PC-9 (cell line): ENCODE results near the gene SYNPO.

Source experiments
- EZH2 ChIP-seq: fragments of 200-600 bp; sonication (generic); IDR thresholded peaks from 2 replicates; pipeline ENCODE4 v1.8.0; 2017; ENCODE audit warnings: antibody characterized with exemption, low read depth
- TF ChIP-seq, protein P1 (sequence below): fragments of 200-600 bp; sonication (generic); conservative IDR thresholded peaks from 2 replicates; pipeline ENCODE4 v1.6.1; 2017; ENCODE audit warnings: mixed run types, antibody characterized with exemption, mild to moderate bottlenecking, moderate library complexity

DNA sequence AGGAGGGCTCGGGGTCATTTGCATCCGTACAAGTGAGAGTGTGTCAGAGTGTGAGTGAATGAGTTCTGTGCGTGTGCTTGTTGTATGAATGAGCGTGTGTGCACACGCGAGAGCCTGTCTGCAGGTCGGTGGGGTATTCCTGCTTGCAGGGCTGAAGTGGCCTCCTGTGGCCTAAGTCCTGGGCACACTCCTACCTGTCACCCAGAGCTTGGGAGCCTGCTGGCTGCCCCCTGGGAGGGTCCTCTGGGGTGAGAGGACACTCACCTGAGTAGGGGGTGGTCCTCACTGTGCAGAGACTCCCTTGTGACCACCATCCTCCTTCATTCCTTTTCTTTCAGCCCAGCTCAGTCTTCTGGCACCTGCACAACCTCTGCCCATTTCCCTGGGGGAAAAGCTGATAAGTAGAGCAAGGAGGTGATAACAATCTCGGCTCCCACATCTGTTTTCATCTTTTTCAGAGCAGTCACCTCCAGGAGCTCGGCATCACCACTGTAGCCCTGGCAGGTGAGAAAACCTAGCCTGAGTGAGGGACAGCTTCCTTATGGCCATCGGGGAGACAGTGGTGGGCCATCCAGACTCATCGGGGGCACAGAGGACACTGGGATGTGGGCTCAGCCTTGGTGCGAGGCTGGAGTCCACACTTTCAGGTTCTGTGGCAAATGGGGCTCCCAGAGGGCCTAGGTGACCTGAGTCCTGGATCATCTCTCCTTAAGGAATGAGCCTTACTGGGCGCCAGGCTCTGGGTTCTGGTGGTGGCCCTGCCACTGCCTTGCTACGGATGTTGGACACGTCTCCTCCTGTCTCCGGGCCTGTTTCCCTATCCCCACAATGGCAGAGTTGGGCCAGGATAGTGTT is 38.7 kb upstream of the SYNPO start:
- TF ChIP-seq, protein P1, sequence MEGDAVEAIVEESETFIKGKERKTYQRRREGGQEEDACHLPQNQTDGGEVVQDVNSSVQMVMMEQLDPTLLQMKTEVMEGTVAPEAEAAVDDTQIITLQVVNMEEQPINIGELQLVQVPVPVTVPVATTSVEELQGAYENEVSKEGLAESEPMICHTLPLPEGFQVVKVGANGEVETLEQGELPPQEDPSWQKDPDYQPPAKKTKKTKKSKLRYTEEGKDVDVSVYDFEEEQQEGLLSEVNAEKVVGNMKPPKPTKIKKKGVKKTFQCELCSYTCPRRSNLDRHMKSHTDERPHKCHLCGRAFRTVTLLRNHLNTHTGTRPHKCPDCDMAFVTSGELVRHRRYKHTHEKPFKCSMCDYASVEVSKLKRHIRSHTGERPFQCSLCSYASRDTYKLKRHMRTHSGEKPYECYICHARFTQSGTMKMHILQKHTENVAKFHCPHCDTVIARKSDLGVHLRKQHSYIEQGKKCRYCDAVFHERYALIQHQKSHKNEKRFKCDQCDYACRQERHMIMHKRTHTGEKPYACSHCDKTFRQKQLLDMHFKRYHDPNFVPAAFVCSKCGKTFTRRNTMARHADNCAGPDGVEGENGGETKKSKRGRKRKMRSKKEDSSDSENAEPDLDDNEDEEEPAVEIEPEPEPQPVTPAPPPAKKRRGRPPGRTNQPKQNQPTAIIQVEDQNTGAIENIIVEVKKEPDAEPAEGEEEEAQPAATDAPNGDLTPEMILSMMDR, result no peak
- TF ChIP-seq EZH2, result no peak
